Upper lobe of left lung (tissue), 4 donors: ENCODE data around the gene ZNF385B.

Source experiments
- CTCF ChIP-seq, 6 experiments: fragments of 450-650 bp in 4 of 6; fragments of 200-600 bp in 2 of 6; sonication (generic) in 2 of 6; IDR thresholded peaks; one replicate each; pipeline ENCODE4 v1.5.1; 2016 to 2019; ENCODE audit warnings: antibody characterized with exemption in 6 of 6
- EP300 ChIP-seq, 4 donors: sonication (generic); formaldehyde crosslinking; IDR thresholded peaks; one replicate each; pipeline ENCODE4 v1.5.1; 2017; ENCODE audit warnings: antibody characterized with exemption in 4 of 4, control low read depth in 2 of 4

DNA sequence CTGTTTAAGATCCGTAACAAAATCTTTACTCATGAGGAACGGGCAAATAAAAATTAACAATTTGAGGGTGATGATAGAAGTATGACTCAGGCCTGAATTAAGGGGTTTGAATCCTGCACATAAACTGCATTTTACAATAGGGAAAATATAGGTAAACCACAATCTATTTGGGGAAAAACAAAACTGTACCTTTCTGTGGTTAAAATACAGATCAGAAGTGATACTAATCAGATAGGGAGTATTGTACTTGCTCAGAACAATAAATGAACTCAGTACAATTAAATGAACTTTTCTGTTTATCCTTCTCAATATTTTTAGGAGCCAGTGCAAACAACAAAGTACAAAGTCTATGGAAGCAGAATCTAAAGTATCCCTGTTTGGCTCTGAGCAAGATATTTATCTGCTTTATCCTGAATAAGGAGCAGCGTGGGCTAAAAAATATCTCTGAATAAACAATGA, 287.3 kb downstream of the ZNF385B start:
- no peak for TF ChIP-seq CTCF (IDR thresholded peaks at IDR 0.05)
- no peak for TF ChIP-seq EP300 (IDR thresholded peaks at IDR 0.05)
